ENCODE results near the gene LTBP1.

LTBP1 gene

DNA sequence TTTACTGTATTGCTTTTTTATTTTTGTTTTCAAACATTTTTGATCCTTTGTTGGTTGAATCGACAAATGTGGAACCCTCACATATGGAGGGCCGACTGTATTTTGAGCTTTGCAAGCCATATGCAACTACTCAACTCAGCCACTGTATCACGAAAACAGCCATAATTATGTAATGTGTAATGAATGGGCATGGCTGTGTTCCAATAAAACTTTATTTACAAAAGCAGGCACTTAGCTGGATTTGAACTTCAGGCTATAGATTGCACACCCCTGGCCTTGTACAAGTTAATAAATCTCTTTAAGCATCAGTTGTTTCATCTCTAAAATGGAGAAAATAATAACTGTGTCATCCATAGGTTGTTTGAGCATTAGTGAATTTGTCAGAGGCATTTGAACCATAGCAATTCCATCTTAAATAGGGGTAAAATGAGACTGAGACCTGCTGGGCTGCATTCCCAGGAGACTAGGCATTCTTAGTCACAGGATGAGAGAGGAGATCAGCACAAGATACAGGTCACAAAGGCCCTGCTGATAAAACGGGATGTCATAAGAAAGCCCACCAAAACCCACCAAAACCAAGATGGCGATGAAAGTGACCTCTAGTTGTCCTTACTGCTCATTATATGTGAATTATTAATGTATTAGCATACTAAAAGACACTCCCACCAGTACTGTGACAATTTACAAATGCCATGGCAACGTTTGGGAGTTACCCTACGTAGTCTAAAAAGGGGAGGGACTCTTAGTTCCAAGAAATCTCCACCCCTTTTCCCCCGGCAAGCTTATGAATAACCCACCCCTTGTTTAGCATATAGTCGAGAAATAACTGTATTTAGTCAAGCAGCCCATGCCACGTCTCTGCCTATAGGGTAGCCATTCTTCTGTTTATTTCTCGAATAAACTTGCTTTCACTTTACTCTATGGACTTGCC is 13.7 kb upstream of the LTBP1 start:
- DNase-seq (ENCODE audit: low read depth in 2 of 2) = no peak

DNA sequence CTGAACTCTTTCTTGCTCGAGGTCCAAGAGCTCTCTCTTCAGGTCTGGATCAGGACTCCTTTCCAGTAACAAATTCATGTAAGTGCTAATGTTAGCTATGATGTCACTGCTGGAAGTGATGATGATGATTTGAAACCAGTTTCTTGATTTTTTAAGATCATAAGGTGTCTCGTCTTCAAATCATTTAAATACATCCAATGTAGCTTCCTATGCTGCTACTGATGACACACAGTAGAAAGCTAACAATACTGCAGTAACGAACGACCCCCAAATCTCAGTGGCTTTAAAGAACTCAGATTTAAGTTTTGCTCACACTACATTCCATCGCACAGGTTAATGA is 13.0 kb upstream of the LTBP1 start:
- no peak for DNase-seq (ENCODE audit: low read depth in 2 of 2)

DNA sequence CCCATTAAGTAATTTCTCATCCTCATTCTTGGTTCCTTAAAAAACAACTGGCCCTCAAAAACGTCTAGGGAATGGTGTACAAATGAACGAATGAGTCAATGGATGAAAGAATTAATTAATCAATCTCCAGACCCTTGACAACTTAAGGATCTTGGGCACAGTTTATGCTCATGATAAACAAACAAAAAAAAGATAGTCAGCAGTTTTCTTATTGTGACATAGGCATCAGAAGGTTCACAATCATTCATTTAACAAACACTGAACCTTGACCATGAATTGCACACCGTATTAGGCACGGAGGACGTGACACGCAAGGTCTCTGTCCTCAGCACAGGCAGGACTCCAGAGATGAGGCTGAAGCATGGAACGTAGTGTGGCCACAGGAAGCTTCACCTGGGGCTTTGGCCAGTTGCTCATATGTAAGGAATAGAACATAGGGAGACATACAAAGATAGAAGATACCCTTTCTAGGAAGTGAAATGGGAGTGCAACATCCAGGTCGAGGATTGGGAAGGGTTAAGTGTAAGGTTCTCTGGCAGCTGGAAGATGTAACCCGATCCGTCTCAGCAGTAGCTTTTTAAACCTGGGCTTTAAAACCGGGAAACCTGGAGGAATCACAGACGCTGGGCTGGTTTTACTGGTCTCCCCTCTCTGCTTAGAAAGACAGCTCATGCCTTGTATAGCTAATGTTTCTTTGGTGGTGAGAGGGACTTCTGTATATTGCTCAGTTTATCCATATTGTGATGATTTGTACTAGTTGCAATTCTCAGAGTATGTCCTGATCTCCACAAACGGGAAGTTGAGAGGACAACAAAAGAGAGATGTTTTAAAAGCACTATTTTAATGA is 8.9 kb upstream of the LTBP1 start:
- DNase-seq (ENCODE audit: low read depth in 2 of 2) = no peak

DNA sequence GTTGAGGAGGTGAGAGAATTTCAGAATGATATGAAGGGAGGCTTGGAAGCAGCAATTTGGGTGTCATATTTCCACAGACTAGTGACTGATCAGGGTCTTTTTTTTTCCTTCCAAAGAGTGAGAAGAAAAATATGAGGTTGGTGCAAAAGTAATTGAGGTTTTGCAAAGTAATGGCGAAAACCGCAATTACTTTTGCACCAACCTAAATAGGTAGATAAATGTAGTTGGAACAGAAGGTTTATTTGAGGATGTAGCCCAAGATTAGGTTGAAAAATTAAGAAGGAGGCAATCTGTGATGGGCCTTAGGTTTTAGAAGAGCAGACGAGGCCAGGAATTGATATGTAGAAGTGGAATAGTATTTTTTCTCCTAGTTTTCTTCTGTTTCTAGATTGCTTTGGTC is 7.8 kb upstream of the LTBP1 start:
- no peak for DNase-seq (ENCODE audit: low read depth in 2 of 2)

DNA sequence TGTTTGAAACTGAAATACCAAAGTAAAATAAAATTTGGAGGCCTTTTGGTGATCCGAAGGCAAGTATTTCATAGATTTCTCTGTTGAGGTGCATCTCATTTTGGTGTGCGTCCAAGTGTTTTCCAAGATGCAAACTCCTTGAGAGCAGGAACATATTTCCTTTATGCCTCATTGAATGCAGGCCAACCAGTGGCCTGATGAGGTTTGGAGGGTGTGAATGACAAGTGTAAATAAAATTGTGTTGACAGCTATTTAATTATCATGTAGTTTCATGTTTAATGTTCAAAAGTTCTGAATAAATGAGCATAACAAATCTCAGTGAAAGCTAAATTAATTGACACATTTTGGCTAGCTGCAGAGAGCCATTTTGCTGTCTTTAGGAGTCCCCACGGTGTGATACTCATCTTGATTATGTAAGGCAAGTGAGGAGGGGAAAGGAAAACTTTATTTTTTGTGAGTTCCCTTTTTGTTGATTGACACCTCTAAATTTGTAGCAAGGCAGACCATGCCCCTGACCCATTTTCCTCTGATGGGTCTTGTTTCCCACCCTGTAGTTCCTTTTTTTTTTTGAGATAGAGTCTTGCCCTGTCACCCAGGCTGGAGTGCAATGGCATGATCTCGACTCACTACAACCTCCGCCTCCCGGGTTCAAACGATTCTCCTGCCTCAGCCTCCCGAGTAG is 6.3 kb upstream of the LTBP1 start:
- DNase-seq (ENCODE audit: low read depth in 2 of 2) = no peak

DNA sequence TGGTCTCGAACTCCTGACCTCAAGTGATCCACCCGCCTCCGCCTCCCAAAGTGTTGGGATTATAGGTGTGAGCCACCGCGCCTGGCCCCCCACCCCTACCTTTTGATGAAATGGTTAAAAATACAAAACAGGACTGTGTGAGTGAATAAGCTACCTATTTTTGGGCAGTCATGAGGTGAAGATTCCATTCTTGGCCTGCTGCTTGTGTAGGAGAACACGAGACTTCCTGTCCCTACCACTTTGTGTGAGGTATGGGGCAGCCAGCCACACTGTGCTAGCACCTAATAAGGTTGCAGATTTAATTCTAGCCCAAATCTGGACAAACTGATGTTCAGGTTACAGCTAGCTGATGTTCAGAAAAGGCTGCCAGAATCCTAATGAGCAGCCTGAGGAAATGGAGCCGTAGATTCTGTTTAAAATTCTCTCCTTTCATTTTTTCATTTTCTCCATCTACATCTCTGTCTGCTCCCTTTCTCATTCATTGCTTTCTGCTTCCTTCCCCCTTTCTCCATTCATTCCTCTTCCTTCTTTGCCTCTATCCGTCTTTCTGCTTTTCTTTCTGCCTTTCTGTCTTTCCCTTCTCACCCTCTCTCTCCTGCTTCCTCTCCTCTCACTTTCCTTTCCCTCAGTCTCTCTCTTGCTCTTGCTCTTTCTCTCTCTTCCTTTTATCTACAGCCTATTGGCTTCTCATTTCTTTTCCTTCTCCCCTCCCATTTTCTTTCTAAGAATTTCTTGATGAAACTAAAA is 4.6 kb upstream of the LTBP1 start:
- no peak for DNase-seq (ENCODE audit: low read depth in 2 of 2)

DNA sequence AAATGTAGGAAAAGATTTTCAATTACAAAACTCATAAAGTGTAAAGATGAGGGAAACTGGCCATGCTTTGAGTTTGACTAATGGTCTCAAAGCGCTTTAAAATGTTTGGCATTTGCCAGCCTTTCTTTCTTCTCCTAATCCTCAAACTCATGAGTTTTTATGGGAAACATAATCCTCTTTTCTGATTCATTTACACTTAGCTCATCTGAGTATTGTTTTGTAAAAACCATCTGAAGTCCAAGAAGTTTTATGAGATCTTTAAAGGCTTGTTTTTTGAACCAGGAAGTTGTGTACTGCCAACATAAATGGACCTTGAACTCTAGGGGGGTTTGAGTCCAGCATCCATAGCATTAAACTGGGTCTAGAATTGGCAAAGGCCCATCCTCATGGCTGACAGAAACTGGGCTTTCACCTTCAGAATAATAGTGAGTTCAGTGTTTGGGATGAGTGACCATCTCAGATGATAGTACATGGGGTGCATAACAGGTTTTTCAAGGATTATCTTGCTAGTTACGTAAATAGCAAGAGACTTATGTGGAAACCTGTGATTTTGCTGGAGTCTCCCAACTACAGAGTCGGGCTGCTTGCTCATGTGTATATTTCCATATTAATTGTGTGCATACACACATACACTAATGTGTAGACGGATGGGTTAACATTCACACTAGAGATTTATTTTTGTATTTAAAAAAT is 3.8 kb upstream of the LTBP1 start:
- no peak for DNase-seq (ENCODE audit: low read depth in 2 of 2)

DNA sequence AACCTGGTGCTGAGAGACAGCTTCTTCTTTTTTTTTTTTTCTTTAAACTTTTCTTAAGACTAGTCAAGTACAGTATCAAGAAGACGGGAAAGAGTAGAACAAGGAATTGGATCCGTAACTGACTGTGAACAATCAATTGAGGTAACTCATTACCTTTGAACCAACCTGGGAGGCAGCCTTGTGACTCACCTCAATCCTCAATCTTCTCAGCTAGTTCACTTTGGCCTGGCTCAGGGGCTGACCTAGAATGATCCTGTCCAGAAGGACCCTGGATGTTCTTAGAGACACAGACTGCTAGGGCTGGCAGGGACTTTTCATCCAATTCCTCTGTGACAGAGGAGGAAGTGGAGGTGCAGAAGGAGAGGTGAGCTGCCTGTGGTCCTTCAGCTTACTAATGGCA is 1.5 kb upstream of the LTBP1 start:
- no peak for DNase-seq (ENCODE audit: low read depth in 2 of 2)

DNA sequence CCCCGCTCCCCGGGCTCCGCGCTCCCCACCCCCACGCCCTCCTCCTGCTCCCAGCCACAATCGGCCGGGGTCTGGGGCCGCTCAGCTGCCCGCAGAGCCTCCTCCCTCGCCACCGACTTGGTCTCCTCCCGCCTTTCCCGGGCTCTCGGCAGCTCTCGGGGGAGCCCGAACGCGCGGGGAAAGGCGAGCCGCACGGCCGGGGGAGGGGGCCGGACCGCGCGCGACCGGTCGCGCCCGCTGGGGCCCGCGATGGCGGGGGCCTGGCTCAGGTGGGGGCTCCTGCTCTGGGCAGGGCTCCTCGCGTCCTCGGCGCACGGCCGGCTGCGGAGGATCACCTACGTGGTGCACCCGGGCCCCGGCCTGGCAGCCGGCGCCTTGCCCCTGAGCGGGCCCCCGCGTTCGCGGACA is 327 bp downstream of the LTBP1 start:
- no peak for DNase-seq (ENCODE audit: low read depth in 2 of 2)

DNA sequence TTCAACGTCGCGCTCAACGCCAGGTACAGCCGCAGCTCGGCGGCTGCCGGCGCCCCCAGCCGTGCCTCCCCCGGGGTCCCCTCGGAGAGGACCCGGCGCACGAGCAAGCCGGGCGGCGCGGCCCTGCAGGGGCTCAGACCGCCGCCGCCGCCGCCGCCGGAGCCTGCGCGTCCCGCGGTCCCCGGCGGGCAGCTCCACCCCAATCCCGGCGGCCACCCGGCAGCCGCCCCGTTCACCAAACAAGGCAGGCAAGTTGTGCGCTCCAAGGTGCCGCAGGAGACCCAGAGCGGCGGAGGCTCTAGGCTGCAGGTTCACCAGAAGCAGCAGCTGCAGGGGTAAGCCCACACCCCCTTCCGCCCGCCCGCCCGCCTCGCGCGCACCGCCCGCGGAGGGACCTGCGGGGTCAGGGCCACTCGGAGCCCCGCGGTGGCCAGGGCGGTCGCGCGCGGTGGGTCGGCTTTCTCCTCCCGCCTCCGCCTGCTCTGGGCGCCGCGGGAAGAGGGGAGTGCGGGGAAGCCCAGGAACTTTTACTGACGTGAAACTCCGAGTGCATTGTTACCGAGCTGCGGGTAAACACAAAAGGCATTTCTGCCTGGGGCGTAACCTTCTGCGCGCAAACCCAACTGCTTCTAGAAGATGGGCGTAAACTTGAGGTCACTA is 861 bp downstream of the LTBP1 start:
- DNase-seq (ENCODE audit: low read depth in 2 of 2) = peak in 1 of 2 donors; percentile 1

DNA sequence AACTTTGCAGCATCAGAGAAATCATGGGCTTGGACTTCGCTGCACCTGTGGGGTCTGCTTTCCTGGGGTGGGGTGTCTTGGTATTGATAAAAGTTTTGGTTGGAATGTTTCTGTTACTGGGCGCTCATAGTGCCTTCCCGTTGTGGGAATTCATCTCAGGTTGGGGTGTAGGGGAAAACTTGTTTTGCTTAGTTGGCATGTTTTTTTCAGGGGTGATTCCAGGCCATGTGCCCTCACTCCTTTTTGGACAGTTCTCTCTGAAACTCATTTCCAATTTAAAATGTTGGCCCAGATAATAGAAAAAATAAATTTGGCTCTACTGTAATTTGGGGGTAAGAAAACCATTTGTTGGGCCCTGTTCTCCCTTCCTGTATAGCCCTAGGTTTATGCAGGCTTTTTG is 1.5 kb downstream of the LTBP1 start:
- DNase-seq (ENCODE audit: low read depth in 2 of 2) = no peak

DNA sequence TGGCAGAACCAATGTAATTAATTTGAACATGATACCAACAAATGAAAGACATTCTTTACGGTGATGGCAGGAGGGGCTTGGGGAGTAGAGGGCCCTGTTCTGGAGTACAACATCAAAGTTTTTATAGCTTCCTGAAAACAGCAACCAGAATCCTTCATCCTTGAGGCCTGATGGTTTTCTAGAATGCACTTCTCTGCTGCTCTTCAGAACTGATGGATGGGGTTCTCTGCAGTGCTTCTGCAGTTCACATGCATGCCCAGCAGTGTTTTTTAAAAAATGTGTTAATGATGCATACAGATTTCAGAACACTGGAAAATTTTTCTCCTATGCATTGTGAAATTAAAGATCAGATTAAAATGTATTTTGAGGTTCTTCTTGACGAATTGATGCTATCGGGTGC is 2.5 kb downstream of the LTBP1 start:
- DNase-seq (ENCODE audit: low read depth in 2 of 2) = no peak

DNA sequence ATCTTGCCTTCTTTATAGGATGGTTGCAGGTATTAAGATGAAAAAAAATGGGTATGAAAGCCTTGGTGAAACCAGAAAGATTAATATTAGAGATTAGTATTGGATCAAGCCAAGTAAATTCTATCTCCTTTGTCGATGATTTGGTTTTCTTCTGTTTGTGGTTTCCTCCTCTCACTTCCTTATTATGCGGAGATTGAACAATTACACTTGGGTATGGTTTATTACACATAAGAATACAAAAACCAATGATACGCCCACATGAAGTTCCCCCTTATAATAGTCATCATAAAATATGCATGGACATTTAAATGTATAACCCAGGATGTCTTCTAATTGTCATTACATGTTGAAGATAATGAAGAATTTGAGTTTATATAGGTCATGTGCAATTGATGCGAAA is 4.9 kb downstream of the LTBP1 start:
- DNase-seq (ENCODE audit: low read depth in 2 of 2) = no peak

DNA sequence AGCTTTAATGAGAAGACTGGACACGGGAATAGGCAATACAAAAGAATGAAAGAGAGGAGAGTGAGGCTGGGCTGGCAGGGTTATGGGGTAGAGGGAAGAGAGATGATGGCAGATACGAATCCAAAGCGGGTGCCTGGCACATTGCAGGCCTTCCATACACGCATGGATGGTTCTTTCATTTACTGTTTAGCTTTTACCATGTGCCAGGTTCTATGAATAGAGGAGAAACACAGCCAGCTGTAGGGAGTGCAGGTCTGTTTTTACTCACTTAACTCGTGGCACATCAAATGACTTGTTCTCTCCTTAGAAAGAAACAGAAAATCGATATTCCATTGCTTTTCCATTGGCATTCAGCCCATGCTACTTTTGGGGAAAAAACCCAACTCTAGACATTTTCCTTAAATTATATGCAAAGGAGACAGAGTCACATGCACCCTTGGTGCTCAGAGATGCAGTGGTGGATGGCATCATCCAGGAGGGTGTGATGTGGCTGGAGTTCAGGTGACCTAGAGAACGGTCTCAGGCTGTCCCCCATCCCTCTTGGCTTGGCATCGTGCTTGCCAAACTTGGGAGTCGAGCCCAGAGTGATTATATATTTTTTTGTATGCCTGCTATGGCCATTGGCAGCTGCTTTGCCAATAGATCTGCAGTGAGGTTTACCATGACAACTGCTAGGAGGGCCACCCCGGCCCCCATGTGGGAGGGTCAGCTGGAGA is 6.2 kb downstream of the LTBP1 start:
- DNase-seq (ENCODE audit: low read depth in 2 of 2) = no peak

DNA sequence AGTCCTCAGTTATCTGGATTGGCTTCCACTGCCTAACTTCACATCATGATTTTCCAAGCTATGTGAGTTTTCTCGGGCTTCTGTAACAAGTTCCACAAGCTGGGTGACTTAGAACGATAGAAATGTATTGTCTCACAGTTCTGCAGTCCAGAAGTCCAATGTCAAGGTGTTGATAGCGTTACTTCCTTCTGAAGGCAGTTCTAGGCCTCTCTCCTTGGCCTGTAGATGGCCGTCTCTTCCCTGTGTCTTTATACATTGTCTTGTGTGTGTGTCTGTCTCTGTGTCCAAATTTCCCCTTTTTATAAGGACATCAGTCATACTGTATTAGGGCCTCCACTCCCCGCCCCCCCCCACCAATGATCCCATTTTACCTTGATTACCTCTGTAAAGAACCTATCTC is 7.5 kb downstream of the LTBP1 start:
- DNase-seq (ENCODE audit: low read depth in 2 of 2) = no peak

DNA sequence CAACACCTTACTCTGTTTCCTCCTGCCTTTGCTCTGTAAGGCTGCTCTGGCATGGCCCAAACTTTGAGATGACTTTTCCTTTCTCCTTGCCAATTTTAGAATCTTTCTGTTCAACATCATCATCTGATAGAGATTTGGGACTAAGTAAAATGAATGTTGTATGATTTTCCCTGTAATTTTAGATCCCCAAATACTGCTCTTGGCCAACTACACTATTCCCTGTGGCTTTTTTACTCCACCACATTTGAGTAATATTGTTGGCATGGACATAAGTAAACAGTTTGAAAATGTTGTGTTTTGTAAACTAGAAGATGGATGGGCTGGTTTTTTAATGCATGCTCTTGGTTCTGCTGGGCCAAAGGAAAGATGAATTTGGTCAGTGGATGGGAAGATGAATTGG is 12.1 kb downstream of the LTBP1 start:
- no peak for DNase-seq (ENCODE audit: low read depth in 2 of 2)

DNA sequence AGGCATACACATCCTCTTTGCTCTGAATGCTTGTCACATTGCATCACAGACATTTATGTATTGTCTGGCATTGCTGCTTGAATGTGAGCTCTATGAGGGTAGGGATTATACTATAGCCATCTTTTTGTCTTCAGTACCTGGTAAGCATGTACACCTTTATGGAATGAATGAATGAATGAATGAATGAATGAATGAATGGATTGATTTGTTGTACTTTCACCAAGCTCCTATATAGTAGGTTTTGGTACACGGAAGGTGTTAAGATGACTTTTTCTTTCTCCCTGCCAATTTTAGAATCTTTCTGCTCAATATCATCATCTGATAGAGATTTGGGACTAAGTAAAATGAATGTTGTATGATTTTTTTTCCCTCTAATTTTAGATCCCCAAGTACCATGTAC is 13.5 kb downstream of the LTBP1 start:
- DNase-seq (ENCODE audit: low read depth in 2 of 2) = no peak

DNA sequence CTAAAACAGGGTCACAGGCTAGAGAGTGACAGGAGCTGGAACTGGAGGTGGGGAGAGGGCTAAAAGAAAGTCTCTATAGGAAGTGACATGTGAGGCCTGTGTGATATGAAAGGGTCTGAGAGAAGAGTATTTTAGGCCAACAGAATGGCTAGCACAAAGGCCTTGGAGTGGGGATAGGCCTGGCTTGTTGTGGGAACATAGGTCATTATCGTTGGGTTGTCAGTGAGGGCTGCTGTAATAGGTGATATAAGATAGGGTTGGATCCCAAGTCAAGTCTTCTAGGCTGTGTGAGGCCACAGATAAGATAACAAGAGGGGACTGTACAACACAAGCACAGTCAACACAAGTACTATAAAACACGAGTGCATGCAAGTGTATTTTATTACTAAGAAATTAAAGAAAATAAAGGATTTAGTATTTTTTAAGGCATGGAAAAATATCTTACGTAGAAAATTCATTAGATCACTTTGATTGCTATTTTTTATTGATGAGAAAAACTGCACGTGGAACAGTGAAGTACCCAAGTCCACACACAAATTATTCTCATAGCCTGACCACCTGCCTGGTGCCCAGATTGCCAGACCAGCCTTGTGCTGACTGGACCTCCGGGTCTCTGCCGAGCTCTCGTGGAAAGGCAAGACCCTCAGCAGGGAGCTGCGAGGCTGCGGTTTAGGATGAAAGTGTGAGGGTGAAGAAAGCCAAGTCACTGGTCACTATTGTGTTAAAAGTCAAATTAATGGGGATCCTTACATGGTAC is 14.1 kb downstream of the LTBP1 start:
- DNase-seq (ENCODE audit: low read depth in 2 of 2) = no peak

DNA sequence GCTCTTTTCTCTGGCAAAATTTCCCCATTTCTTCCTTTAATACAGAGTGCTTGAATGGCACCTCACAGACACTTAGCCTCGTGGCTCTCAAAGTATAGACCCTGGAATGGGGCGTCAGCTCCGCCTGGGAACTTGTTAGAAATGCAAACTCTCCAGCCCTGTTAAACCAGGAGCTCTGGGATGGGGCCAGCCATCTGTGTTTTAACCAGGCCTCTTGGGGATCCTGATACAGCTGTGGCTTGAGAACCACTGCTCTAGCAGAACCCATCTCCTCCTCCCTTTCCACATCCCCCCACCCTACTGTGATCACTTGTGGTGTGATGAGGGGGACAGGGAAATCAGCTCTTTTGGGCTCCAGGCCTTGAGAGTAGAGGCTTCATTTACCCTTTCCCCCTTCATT is 15.9 kb downstream of the LTBP1 start:
- no peak for DNase-seq (ENCODE audit: low read depth in 2 of 2)
